ENCODE measurements around the gene MLN. TPM values are rescaled to one million over a fixed set of nuclear protein-coding genes. Genes with fewer than 3 reads are reported as not detected.
A peak's percentile ranks its signal among the peaks of the same experiment; 100 is the strongest.

Gene MLN
- total RNA-seq, 1 donor from 2014 or later, result not detected

DNA sequence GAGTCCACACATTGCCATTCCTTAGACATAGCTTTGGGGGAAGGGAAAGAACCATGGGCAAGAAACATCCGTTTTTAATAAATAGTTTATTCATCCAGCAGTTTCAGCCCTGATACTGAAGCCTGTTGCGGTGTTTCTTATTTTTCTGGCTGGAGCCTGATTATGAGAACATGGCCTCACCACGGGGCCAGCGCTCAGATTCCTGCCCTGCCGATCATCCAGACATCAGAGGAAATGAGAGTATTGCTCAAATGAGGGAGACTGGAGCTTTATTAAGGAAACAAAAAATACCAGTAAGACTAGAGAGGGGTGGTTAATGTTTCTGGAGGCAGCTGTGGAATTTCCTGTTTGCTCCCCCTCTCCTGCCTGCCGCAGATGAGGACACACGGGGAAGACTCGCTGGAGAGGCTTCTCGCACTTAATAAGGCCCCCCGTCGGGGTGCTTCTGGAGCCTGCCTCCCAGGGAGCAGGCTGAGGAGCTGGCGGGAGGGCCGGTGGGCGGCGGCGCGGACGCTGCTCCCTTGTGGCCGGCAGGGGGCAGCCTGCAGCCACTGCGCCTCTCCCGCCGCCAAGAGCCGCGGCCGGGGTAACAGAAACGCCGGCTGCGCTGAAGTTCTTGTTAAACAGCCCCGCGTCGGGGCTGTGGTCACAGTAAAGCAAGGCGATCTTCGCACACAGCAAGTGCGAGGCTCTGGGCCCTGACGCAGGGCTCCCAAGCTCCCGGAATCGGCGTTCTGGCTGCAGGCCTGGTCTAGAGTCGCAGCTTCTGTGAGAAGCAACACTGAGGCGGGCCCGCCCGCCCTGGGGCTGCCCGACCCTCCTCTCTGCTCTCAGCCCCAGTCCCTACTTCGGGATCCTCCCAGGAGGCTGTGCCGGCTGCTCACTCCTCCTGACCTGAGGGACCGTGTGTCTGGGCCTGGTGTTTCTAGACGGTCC is 32.4 kb downstream of the MLN start:
- peak; percentile 88 for DNase-seq

DNA sequence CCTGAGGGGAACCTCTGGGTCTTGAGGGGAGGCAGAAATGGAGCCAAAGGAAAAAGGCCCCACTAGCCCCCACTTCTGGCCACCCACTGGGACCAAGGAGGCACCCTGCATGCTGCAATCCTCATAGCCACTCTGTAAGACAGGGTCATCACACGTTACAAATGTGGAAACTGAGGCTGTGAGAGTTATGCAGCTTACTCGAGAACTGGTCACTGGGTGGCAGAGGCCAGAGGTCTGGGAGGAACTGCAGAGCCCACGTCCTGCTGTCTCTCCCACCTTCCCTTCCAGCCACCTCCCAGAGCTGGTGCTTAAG is 33.0 kb downstream of the MLN start:
- no peak for DNase-seq

DNA sequence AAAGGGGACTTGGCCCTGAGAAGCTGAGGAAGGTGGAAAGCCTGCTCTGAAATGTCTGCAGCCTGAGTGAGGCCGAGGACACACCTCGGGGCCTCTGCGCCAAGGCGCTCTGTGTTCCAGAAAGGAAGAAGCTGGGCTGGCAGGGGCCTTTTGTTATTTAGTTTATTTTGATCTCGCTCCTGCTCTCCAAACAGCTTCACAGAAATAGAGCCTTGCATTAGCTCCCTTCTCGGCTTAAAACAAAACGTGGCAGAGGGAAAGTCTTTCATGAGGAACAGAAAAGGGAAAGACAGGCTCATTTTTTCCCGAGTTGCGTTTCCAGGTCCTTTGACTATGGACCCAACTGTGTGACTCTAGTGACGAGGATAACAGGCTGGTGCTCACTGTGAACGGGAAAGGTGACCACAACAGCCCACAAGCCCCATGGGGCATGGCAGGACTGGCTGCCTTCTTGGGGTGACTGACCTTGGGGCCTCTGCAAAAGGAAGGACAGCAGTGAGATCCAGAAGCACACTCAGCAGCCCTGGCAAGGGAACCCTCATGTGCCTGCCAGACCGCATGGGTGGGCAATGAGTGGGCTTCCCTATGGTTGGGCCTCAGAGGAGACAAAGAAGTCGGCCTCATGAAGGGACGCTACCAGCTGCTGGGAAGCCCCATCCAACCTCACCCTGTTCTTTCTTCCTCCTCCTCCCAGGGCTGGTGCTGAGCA is 33.5 kb downstream of the MLN start:
- DNase-seq, result peak; percentile 41

DNA sequence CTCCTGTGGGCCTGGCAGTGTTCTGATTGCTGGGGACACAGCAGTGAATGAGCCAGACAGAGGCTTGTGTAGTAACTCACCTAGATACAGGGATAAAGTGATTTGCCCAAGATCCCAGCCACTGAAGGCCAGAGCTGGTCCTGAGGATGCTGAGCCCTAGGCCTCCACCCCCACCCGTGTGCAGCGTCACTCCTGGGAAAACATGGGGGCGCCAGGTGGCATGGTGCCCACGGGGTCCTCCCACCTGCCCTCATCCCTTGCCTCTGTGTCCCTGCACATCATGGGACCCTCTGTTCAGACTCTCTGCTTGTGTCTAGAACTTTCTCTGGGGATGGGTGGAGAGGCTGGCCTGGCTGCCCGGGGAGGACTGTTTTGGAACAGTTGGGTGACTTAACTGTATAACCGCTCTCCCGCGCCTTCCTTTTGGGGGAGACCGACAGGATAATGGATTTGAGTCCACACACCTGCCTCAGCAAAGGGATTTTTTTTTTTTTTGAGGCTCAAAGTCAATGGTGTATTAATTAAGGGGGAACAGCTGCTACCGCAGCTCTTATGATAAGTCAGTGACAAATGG is 34.5 kb downstream of the MLN start:
- DNase-seq, result peak; percentile 17

DNA sequence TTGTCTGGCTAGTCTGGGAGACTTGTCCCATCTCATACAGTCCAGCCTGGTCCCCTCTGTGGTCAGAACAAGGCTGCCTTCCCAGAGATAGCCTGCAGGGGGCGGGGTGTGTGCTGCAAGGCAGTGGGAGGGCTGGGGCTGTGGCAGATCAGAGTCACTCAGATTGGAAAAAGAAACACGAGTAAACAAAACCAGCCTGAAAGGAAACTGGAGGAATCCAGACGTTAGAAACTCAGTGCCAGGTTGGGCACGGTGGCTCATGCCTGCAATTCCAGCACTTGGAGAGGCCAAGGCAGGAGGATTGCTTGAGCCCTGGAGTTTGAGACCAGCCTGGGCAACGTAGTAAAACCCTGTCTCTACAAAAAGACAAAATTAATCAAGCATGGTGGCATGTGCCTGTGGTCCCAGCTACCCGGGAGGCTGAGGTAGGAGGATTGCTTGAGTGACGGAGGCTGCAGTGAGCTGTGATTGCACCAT is 35.1 kb downstream of the MLN start:
- DNase-seq, result peak; percentile 80

DNA sequence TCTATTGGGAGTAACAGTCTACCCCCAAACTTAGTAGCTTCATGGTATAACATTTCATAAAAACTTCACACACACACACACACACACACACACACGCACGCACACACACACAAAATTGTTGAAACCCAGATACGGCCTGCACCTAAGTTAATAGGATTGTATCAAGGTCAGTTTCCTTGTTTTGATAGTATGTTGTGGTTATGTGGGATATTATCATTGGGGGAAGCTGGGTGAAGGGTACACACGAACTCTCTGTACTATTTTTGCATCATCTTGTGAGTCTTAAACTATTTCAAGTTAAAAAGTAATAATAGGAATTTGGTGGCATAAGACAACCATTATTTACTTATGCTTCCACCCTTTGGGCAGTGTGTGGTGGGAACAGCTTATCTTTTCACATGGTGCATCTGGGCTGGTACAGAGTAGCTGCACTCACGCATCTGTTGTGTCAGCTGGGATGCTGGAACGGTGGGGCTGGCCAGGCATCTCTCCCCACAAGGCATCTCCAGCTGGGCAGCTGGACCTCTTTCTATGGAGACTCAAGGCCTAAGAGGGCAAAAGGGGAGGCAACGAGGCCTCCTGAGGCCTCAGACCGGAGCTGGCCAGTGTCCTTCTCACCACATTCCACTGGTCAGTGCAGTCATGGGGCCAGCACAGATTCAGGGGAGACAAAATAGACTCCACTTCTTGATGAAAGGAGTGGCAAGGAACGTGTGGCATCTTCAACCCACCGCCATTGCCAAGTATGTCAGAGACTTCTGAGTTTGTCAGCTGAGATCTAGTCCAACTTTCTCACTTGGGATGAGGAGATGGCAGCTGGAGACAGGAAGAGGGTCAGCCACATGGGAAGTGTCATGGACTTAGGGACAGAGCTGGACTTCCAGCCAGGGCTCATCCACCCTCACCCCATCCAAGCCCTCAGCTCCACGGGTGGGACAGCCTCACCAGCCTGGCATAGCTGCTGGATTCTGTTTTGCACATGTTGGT is 36.6 kb downstream of the MLN start:
- no peak for DNase-seq

DNA sequence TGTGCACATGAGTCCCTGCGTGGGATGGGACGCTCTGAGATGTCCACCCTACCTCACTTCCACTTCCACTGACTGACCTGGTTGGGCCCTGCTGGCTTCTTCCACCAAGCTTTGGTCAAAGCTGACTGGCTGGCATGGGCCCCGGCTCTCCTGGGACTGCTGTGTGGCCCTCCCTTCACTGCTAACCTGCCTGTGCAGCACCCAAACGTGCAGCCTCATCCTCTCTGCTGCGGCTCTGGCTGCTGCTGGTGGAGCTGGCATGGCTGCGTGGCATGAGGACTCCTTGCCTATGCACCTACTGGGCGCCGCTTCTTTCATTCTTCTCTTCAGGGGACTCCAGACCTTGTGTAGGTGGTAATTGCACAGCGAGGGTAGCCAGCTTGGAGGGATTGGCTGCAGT is 38.4 kb downstream of the MLN start:
- DNase-seq, result no peak

DNA sequence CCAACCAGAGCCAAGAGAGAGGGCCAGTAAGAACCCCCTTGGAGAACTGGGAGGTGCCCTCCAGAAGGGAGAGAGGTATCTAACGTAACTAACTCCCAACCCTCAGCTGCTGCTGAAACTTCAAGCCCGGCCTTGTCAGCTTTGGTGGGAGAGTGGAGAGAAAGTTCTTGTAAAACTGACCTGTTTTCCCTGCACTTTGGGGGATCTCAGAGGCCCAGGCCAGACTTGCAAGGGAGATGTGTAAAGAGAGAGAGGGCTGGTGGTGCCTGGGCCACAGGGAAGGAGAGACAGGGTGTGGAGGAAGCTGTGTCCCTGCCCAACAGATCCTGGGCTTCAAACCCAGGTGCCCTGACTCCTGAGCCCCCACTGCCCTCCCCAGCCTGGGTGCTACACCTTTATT is 39.8 kb downstream of the MLN start:
- DNase-seq, result no peak

DNA sequence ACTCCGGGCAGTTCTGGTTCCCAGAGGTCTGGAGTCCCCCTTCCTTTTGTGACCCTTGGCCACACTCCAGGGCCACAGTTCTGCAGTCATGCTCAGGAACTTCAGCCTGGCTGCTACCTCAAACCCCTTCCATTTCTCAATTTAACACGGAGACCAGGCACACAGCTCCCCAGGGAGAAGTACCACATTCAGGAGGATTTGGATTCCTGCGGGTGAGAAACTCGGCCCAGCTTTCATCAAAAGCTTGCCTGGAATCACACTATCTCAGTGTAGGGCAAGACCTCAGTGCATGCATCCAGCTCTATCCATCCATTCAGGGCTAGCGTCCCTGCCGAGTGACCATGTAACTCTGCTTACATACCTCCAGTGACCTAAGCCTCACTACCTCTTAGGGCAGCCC is 40.3 kb downstream of the MLN start:
- DNase-seq, result no peak

DNA sequence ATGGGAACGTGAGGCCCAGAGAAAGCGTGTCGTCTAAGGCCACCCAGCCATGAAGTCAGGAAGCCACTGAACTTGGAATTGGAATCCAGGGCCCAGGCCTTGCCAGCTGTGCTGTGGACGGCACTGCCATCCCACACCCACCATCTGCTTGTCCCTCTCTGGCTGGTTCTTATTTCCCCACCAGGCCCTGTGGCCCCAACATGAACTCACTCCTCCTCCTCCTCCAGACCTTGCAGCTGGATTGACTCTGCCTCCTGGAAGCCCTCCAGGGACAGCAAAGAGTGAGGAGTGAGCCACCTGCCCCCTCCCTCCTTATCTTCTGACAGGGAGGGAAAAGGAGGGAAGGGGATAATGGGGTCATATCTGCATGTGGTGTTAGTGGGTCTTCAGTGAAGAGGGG is 41.1 kb downstream of the MLN start:
- DNase-seq, result no peak

DNA sequence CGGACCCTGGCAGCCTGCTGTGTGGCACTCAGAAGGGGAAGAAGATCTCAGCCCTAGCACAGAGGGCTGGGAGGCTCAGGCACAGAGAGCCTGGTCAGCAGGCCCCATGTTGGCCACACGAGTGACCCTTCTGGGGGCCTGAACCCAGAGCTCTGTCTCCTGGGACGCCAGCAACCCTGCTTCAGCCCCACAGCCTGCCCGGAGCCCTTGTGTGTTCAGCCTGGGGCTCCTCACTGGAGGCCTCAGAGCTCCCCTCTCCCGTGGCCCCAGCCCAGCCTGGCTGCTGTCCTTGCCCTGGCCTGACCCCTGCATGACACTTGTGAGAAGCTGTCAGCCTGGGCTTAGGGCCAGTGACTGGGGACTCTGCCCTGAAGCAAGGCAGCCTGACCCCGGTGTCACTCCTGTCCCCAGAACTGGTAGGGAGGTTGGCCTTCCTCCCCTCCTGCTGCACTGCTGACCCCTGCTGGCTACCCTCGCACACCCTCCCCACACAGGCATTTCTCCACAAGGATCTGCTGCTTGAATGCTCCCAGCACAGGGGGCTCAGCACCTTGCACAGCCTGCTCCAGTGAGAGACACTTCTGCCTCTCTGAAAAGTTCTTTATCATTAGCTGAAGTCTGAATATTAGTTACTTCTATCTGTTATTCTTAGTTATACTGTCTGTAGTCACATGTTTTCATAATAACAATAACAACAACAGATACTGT is 41.7 kb downstream of the MLN start:
- peak; percentile 62 for DNase-seq

DNA sequence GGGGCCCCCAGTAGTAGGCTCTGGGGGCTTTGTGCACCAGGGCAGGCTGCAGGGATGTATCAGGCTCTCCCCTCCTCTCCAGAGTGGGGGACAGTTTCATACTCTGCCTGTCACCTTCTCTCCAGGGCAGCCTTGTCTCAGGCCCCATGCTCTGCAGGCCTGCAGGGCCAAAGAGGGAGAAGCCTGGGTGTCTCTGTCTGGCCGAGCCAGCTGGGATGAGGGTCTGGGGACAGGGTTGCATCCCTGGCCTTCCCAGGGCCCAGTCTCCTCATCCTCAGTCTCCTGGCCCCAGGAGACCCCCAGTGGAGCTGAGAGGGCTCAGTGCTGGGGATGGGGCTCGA is 42.3 kb downstream of the MLN start:
- DNase-seq, result no peak

DNA sequence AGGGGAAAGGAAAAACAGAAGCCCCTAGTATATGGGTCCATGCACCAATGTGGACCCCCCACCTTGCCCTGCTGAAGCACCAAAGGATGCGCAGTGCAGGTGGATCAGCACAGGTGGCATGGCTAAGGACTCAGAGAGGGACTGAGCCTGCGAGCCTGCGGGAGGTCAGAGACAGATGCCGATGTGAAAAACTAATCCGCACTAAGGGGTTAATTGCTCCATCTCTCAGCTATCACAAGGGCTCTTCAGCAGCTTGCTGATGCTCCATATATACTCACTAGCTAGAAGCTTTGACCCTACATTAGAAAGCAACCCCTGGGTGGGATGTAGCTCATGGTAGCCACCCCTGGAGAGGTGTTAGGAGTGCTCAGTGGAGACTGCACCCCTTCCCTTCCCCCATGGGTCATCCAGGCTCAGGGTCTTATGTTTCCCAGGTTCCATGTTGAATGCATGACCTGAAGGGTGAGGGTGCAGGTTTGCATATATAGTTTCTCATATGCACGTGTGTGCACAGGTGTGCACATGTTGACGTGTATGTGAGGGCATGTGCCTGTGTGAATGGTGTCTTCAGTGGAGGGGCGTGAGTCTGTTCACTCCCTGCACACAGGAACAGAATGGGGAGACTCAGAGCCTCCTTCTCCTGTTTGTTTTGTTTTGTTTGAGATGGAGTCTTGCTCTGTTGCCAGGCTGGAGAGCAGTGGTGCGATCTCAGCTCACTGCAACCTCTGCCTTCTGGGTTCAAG is 43.7 kb downstream of the MLN start:
- DNase-seq, result no peak

DNA sequence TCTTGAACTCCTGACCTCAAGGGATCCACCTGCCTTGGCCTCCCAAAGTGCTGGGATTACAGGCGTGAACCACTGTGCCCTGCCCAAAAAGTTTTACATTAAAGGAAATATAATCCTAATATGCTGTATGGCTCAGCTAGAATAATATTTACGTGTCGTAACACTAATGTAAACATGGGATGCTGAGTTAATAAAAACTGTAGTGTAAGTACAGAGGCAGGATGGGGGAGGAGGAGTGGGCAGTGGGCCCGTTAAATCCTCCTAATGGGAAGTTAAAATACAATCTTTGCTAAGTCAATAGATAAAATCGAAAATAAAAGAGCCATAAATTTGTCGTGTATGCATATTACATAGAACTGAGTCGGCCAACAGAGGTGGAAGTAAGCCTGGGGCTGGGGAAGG is 45.0 kb downstream of the MLN start:
- no peak for DNase-seq

DNA sequence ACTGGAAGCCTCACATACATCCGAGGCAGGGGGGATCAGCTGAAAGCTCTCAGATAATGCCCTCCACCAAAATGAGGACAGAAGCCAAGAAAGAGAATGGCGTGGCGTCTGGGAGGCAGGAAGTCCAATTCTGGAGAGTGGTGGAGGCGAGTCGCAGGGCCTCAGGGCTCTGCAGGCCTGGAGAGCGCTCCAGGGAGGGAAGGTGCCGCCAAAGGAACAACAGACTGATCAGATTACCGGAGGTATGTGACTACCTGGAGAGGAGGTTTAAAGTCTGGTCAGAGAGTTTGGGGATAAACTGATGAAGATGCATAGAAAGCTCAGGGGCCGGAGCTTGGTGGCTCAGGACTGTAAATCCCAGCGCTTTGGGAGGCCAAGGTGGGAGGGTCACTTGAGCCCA is 45.9 kb downstream of the MLN start:
- DNase-seq, result no peak

DNA sequence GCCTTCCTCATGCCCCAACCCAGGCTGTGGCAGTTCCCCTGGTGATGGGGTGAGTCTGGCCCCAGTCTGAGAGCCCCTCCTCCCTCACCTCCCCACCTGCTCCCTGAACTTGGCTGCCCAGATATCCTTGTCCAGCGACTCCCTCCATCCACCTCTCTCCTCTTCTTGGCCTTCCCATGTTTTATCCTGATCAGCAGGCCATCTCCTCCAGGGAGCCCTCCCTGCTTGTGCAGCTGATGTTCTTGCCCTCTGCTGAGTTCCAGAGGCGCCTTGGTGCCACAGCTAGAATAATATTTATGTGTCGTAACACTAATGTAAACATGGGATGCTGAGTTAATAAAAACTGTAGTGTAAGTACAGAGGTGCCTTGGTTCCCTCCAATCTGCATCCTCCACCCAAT is 46.7 kb downstream of the MLN start:
- no peak for DNase-seq

DNA sequence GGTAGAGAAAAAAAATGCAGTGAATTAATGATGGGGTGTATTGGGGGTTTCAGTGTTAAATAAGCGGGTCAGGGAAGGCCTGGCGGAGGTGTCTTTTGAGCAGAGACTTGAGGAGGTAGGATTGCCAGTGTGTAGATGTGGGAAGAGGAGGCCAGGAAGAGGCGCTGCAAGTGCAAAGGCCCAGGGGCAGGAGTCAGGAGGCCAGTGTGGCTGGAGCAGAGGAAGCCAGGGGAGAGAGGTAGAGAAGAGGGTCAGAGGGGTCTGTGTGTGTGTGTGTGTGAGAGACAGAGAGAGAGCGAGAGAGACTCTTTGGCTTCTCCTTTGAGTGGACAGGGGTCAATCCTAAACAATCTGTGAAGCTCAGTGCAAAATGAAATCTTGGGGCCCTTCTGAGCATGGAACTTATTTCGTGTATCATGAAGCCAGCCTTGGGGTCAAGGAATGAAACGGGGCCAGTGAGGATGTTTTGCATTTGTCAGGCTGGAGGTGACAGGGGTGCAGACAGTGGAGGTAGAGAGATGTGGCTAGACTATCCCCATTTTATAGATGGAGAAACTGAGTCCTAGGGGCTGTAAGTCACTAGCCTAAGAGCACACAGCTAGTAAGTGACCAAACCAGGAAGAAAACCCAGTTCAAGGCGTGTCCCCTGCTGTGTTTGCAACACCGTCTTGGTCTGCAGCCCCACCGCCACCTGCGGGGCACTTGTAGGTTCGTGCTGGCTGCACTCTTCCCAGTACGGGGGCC is 47.4 kb downstream of the MLN start:
- DNase-seq, result no peak

DNA sequence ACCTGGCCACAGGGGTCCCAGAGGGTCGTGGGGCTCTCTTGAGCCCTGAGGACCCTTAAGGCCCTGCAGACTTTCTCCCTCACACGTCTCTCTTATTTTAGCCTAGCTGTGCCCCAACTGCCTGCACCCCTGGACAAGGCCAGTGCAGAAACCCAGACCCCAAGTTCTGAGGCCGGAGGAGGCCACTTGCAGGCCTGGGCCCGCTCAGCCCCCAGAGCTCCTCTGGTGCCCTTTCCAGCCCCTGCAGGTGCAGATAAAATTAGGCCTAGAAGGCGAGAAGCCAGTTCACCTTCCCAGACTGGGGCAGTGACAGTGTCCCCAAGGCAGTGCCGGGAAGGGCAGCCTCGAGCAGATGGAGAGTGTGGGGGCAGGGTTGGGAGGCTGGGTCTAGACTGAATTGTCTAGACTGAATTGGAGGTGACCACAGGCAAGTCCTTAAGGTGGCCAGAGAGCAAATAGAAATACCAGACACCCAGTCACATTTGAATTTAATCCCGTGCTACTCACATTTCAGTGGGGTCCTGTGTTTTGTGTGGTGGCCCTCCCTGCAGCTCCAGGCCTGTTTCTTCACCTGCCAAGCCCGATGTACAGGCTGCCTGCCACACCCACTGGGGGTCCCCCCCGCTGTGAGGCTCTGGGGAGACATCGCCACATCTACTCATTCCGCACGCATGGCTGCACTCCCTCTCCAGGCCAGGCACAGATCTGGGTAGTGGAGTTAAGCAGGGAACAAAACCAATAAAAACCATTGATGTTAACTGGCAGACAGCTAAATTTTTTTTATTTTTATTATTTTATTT is 48.5 kb downstream of the MLN start:
- DNase-seq, result peak; percentile 25

DNA sequence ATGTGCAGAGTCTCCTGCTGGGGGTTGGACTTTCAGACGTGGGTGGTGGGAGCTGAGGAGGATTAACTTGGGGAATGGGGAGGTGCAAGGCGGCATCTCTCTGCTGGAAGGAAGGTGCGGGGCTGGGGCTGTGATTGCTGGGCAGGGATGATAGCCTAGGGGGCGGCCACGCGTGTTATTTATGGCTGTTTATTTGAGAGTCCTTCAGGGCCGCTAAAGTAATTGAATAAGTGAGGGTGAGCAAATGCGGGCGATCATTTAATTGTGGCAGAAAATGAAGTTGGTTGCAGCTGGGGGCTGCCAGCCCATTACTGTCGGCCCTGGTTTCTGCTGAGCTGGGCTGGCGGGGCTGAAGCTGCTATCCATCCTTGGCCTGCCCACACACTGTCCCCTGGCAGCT is 49.6 kb downstream of the MLN start:
- no peak for DNase-seq

Measured in tongue (tissue), 2 donors.